CD4-positive, alpha-beta T cell treated with Interferon gamma for 1 hour (primary cell): ENCODE data around the gene HID1.
"Not testable (repeated sequence)": the region's sequence is repeated elsewhere in the genome, so short reads cannot be mapped to it uniquely, and the experiment has no call there.

Source experiments
- DNase-seq: peaks from one replicate; pipeline ENCODE4 v3.0.0-alpha.2; 2020

Gene HID1, protein sequence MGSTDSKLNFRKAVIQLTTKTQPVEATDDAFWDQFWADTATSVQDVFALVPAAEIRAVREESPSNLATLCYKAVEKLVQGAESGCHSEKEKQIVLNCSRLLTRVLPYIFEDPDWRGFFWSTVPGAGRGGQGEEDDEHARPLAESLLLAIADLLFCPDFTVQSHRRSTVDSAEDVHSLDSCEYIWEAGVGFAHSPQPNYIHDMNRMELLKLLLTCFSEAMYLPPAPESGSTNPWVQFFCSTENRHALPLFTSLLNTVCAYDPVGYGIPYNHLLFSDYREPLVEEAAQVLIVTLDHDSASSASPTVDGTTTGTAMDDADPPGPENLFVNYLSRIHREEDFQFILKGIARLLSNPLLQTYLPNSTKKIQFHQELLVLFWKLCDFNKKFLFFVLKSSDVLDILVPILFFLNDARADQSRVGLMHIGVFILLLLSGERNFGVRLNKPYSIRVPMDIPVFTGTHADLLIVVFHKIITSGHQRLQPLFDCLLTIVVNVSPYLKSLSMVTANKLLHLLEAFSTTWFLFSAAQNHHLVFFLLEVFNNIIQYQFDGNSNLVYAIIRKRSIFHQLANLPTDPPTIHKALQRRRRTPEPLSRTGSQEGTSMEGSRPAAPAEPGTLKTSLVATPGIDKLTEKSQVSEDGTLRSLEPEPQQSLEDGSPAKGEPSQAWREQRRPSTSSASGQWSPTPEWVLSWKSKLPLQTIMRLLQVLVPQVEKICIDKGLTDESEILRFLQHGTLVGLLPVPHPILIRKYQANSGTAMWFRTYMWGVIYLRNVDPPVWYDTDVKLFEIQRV

DNA sequence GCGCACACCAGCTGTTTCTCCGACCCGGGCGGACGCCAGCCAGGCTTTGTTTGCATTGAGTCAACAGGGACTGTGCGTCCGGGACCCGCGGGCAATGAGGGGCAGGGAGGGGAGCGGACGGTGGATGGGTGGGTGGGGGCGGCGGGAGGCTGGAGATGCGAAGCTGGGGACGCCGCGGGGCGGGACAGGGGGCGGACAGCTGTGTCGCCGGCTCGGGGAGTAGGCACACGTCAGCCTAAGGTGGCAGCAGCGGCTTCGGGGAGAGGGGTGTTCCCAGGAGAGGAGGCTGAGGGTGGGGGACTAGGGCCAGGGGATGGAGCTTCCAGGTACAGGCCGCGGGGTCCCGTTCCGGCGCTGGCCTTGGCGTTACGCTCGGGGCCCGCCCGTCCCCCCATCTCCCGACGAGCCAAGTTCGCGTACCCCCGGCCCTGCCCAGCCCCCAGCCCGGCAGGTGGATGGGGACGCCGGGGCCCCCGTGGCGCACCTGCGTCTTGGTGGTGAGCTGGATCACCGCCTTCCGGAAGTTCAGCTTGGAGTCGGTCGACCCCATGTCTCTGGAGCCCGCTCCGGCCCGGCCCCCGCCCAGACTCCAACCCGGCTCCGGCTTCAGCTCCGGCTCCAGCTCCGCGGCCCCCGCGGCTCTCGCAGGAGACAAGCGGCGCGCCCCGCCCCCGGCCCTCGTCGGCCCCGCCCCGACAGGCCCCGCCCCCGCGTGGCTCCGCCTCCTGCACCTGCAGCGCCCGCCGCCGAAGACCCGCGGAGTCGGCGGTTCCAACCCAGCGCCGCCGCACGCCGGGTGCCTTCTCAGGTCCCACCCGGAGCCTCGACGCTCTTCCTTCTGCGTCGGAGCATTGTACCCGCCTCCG is at the start of gene HID1:
TSS of gene HID1 (minus strand) at position 653 of the 866 bp plus-strand sequence. CDS start at position 550, 103 bp downstream.
- peak; percentile 78 for DNase-seq

DNA sequence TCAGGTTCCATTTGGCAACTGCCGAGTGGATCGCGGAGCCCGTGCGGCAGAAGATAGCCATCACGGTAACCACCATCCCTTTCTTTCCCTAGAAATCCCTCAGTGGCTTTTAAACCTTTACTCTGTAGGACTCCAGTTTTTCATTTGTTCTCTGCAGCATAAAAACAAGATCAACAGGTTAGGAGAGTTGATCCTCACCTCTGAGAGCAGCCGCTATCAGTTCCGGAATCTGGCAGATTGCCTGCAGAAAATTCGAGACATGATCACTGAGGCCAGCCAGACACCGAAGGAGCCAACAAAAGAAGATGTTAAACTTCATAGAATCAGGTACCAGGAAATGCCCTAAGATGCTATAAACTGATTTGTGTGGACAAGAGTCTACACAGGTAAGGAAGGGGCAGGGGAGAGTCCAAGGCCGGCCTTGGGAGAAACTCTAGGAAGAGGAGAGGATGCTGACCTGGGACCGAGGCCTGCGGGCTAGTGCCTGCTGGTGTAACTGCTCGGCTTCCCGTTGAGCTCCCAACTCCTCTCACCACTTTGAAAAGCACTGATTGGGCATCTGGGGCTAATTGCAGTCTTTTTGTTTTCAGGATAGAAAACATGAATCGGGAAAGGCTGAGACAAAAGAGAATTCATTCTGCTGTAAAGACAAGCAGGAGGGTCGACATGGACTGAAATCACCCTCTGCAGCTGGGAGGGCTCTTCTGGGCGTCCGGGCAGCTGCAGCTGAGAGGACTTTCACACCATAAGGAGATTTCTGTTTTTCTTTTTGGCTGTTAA is 48.0 kb upstream of the HID1 start:
- DNase-seq = no peak

DNA sequence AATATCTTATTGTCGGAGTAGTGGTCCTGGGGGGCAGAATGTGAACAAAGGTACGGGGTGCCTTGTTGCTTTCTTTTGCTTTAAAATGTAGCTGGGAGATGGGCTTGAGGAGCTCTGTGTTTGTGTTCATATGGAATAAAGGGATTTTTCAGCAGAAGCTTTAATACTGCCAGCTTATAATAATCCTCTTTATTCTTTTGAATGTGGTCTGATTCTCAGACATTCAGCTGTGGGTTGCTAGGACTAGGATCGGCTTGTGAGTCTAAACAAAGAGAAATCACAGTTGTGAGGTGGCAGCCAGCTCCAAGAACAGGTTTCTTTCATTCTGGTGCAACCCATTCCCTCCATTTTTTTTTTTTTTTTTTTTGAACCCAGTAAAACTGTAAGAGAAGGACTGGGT is 47.2 kb upstream of the HID1 start:
- no peak for DNase-seq

DNA sequence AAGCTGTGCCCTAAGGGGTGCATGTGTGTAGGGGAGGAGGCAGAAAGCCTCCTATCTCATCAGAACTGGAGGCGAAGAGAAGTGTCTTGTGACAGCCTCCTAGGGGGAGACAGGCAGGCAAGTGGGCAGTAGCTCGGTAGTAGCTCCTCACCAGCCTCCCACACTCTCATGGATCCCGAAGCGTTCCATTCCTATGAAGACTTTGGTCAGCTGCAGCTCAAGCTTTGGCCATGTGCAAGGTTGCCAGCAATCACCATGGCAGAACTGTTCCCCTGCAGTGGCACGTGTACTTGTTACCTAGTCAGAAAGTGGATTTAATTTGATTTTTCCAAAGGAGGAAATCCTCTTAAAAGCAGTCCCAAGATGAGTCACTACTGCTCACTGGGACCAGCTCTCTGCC is 46.6 kb upstream of the HID1 start:
- no peak for DNase-seq

DNA sequence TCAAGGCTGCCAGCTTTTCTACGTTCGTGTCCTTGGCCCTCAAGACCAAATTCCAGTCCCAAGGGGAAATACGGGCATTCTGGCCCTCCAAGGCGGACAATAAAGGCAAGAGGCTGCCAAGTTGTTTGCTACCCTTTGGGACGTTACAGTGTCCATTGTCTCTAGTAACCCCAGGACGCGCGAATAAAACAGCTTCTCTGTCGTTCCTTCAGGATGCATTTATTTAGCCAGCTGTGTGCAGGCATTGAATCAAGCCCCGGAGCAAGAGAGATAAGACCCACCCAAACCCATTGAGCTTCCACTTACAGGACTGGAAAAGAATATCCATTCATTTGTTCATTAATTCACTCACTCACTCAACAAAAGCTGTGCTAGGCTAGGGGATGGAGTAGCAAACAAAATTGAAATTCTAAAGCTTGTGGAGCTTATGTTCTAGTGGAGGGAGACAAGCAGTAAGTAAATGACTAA is 40.6 kb upstream of the HID1 start:
- no peak for DNase-seq

DNA sequence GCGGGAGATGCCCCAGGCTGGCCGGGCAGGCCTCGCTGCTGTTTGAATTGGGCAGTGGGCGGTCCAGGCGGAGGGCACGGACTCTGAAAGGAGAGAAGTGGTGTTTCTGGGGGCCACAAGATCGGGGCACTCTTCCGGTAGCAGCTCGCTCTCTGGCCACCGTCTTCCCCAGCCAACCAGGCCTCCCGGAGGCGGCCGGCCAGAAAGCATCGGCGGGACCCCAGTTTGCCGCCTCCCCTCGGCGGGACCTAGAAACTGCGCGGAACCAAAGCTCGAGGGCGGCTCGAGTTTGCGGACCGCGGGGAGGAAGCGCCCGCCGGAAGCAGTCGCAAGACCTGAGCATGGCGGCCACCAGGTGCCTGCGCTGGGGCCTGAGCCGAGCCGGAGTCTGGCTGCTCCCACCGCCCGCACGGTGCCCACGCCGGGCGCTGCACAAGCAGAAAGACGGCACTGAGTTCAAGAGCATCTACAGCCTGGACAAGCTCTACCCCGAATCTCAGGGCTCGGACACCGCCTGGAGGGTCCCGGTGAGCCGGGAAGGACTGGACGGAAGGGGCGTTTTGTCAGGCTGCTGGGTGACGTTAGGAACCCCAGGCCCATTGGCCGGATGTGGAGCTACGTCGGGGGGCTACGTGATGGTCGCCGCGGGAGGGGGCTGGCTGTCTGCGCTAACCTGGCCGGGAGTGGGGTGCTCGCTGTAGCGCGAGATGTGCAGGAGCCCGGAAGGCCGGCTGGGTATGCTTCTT is 40.0 kb upstream of the HID1 start, which contains the start of gene MRPL58:
TSS of gene MRPL58 (plus strand) at position 325 of the 746 bp plus-strand sequence. CDS start at position 342, 17 bp downstream.
- DNase-seq = peak; percentile 80

DNA sequence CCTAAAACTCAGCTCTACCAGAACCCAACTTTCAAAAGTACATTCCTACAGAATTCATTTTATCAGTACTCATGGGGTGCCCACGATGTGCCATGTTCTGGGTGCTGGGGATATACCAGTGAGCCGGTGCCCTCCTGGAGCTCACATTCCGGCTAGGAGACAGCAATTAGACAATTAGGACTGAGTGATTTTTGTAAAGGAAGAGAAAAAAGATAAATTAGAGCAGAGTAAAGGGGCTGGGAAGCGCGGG is 39.5 kb upstream of the HID1 start:
- no peak for DNase-seq

DNA sequence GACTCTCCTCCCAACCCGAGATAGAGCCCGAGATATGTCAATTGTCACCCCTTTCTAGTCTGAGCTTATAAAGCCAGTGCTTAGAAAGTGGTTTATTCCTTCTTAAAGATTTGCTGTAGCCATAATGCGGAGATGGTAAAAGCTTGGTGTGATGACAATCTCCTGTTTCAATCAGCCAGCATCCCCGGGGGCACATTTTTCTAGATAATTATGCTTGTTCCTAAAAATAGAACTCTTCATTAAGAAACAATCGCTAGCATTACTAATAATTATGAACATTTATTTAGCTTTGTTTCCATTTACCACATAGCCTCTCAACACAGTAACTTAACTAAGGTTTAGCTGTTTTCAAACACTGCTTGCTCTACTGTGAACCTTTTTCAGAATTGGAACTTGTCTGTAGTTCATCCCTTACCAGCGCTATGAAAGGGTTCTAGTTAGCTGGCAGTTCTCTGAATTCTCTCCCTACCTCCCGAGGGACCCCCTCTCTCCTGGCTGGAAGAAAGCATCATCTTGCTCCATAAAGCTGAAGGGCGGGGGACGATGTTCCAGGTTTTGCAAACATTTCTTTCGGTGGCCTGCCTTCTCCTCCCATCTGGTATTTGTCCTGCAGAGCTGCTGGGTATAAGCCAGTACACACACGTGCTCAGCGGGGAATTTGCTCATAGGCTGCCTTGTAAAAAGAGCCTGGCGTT is 39.0 kb upstream of the HID1 start:
- no peak for DNase-seq

DNA sequence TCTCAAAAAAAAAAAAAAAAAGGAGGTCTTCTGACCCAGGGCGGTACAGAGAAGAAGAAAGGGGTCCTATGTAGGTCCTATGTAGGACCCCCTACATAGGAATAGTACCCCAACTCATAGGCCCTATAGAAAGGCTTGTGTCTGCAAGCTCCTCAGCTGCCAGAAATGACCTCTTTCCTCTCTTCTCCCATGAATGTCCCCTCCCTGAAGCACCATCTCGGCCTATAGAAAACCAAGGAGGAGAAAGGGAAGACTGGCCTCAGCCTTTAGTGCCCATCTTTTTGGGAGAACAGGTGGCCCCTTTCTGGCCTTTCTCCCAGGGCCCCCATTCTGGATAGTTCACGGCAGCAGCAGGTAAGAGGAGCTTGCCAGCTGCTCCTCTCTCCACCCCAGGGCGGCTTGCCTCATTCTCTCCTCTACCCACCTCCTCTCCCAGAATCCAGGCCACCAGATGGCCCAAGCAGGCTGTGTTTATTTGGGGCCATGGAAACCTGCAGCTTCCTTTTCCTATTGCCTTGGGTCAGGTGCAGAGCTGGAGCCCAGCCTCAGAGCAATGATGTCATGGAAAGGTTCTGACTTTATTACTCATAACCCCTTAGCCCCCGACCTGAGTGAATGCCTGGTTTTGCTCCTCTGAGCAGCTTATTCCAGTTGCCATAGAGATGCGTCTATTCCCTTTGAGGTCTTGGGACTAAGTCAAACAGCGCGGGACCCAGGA is 38.3 kb upstream of the HID1 start:
- no peak for DNase-seq

DNA sequence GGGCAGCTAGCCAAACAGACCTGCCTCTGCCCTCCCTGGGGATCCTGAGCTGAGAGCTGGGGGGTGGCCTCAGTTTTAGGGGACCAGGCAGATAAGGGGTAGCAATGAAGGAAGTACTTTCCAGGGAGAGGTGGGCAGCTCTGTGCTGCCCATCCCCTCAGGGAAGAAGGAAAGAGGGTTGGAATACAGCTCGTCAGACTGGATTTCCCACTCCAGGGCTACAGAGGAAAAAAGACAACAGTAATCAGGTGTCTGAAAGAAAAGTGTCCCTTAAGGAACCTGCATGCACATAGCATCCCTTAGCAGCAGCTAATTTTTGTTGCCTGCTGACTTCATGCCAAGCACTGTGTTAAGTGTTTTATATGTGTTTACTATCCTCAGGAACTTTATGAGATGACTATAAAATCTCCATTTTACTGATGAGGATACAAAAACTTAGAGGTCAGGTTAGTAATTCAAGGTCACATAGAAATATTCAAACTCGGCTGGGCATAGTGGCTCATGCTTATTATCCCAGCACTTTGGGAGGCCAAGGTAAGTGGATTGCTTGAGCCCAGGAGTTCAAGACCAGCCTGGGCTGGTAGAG is 36.7 kb upstream of the HID1 start:
- no peak for DNase-seq

DNA sequence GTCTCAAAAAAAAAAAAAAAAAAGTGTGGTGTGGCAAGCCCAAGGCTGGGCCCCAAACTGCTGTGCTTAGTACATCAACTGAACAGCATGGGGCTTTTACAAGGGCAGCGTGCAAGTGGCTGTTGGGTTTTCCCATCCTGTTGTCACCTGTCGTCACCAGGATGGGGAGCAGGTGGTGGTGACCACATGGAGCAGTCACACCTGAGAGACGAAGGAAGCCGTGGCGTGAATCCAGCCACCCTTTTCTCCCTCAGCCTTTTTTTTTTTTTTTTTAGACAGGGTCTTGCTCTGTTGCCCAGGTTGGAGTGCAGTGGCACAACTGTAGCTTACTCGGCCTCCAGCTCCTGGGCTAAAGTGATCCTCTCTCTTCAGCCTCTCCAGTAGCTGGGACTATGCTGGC is 35.8 kb upstream of the HID1 start:
- DNase-seq = no peak

DNA sequence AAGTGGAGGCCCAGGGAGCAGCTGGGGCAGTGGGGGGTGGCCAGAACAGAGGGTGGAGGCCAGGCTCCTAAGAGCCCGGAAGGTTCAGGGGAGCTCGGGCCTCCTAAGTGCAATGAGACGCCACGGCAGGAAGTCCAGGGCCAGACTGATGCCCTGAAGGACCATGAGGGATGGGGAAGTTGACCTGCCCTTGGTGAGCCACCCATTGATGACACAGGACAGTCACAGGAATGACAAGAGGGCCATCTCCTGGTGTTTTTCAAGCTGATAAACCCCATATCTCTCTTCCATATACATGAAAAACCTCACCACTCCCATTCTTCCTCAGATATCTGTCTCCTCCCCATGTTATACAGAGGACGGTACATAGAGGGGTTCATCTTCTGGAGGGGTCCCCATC is 34.1 kb upstream of the HID1 start:
- DNase-seq = no peak

DNA sequence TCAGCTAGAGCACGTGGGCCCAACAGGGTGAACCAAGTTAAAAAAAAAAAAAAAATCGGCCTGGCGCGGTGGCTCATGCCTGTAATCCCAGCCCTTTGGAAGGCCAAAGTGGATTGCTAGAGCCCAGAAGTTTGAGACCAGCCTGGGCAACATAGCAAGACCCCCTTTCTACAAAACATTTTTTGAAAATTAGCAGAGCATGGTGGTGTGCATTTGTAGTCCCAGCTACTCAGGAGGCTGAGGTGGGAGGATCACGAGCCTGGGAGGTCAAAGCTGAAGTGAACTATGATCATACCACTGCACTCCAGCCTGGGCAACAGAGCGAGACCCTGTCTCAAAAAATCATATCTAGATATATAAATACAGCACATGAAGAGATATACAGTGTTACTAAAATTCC is 33.5 kb upstream of the HID1 start:
- not testable (repeated sequence) for DNase-seq

DNA sequence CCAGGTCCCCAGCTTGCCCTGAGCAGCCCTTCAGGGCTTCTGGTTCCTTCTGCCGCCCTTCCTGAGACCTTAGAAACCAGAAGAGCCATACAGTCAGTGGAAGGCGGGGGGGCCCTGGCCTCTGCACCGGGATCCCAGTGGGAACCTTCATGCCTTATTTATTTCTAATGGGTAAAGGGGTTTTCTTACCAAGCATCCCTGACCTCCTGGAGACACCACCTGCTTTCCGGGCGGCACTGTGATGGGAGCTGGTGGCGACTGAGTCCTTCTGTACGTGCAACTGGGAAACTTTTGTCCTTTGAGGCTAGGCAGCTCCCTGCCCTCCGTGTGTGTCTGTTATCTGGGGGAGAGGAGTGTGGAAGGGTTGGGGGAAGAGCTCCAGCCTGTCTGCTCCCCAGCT is 32.7 kb upstream of the HID1 start:
- DNase-seq = no peak

DNA sequence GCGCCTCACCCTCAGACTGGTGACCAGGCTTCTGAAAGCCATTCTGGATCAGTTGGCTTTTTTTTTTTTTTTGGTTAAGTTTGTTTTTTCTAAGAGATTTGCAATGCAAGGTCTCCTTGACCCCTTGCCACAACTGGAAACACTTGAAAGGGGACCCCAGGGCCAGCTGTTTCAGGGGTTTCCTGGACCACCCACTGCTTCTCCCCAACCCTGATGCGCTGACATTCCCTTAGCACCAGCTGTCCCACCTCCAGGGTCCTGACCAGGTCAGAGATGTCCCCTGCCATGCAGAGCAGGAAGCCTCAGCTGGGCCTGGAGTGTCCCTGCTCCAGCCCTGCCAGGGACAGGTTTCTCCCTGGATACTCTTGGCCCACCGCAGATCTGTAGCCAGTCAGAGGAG is 31.8 kb upstream of the HID1 start:
- DNase-seq = no peak

DNA sequence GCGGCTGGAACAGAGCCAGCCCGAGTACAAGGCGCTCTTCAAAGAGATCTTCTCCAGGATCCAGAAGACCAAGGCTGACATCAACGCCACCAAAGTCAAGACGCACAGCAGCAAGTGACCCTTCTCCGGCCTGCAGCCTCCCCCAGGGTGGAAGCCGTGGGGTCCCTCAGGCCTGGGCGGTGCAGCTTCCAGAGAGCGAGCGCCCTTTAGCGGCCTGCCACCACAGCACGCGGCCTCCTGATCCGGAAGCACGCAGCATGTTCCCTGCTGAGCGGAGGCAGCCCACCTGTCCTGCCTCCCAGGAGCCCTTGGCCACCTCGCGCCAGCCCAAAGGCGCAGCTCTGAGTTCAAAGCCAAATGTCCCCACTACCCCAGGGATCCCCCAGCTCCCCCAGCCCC is 31.4 kb upstream of the HID1 start:
- DNase-seq = no peak

DNA sequence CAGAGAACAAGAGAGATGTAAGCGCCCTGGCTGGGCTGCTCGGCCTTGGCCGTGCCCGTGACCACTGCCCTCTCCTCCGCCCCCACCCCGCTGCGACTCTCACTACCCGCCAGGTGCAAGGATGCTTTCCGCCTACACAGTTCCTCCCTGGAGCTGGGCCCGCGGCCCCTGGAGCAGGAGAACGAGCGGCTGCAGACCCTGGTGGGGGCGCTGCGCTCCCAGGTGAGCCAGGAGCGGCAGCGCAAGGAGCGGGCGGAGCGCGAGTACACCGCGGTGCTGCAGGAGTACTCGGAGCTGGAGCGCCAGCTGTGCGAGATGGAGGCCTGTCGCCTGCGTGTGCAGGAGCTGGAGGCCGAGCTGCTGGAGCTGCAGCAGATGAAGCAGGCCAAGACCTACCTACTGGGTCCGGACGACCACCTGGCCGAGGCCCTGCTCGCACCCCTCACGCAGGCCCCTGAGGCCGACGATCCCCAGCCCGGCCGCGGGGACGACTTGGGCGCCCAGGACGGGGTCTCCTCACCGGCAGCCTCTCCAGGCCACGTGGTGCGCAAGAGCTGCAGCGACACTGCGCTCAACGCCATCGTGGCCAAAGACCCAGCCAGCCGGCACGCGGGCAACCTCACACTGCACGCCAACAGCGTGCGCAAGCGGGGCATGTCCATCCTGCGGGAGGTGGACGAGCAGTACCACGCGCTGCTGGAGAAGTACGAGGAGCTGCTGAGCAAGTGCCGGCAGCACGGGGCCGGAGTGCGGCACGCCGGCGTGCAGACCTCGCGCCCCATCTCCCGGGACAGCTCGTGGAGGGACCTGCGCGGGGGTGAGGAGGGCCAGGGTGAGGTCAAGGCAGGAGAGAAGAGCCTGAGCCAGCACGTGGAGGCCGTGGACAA is 30.8 kb upstream of the HID1 start:
- no peak for DNase-seq

DNA sequence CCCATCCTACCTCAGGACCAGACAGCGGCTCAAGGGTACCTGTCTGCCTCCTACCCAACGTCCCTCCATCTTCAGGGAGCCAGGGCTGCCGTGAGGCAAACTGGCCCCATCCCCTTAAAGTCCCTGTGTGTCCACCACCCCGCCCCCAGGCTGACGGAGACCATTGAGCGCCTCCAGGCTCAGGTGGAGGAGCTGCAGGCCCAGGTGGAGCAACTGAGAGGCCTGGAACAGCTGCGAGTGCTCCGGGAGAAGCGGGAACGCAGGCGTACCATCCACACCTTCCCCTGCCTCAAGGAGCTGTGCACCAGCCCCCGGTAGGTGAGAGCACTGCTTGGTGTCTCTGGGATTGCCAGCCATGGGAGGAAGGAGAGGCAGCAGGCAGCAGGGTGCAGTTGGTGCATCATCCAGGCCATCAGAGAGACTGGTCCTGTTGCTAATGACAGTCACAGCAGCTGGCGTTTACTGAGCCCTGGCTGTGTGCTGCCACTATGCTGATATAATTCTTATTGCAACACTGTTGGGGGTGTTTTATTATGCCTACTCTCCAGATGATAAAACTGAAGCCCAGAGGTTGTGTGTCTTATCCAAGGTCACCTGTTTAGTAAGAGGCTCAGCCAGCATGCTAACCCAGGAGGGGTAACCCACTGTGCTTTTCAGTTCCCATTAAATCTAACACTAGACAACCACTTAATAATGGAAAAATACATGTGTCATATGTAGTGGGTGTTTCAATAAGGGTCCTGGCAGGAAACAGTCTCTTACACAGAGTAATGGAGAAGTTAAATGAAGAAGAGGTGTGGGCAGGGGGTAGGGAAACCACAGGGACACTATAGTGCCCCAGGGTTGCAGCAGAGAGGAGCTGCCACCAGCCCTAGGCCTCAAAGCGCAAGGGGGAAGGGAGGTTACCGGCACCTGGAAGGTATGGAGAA is 29.6 kb upstream of the HID1 start:
- DNase-seq = no peak
